HEK293 (cell line): ENCODE data around the gene ERICH4.

Source experiments
- CTCF ChIP-seq: fragments of 450-650 bp; formaldehyde crosslinking; IDR thresholded peaks from 2 replicates; pipeline ENCODE4 v1.5.1; 2016; ENCODE audit warnings: missing biosample characterization, missing genetic modification characterization
- PRDM2 ChIP-seq: fragments of 450-650 bp; formaldehyde crosslinking; IDR thresholded peaks from 2 replicates; pipeline ENCODE4 v1.5.1; 2016; ENCODE audit warnings: missing biosample characterization, missing genetic modification characterization, borderline replicate concordance
- ZNF146 ChIP-seq: fragments of 450-650 bp; formaldehyde crosslinking; IDR thresholded peaks from 2 replicates; pipeline ENCODE4 v1.5.1; 2016; ENCODE audit warnings: missing biosample characterization, missing genetic modification characterization
- ZNF184 ChIP-seq: fragments of 450-650 bp; IDR thresholded peaks from 2 replicates; pipeline ENCODE4 v1.5.1; 2018; ENCODE audit warnings: missing biosample characterization, mild to moderate bottlenecking, missing genetic modification characterization

DNA sequence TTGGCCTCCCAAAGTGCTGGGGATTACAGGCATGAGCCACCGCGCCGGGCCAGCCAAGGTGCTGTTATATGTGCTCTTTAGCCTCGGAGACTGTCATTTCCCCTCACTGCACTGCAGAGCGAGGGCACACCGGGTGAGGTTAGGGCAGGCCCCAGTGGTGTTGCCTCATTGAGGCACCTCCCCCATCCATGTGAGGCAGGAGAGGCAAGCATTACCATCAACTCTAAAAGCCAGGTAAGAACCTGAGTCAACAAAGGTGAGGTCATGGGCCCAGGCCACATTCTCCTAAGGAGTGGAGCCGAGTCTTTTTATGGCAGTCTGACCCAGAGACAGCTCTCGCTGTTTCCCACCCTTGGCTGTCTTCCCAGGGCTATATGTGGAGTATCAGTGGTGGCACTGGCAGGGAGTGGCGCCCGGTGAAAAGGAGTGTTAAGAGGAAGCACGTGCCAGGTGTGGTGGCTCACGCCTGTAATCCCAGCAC, 26.7 kb upstream of the ERICH4 start:
- TF ChIP-seq ZNF146 (tag by site-specific recombination) = no peak
- no peak for TF ChIP-seq CTCF (tag by site-specific recombination)
- TF ChIP-seq PRDM2 (tag by site-specific recombination) = no peak
- TF ChIP-seq ZNF184 = no peak
